GM12878 (cell line): ENCODE measurements around the gene PRM3. TPM values are rescaled to one million over a fixed set of nuclear protein-coding genes. Genes with fewer than 3 reads are reported as not detected.

Experiments
- ATAC-seq: fragments of 200-7000 bp; cut with Tn5 transposase; 3 replicates; pipeline ENCODE4 v1.9.1; 2020; ENCODE audit warnings: mild to moderate bottlenecking, moderate library complexity
- BruUV-seq: library from RNA; stranded (reverse); fragments of 400-500 nt; replicated peaks from 2 replicates; lab custom pipeline; 2021; lab: Mats Ljungman, UMichigan
- CTCF ChIA-PET: fragments of 300-600 bp; sonication (Branson Sonifier 250); formaldehyde crosslinking; extraction: SDS; loops from one replicate; lab custom pipeline; 2021; ENCODE audit warnings: inconsistent platforms; lab: Yijun Ruan, JAX
- POLR2A ChIA-PET: fragments of 350-600 bp; formaldehyde crosslinking; extraction: SDS; loops from one replicate; lab custom pipeline; 2021; ENCODE audit warnings: inconsistent platforms; lab: Charles Lee
- RAD21 ChIA-PET: fragments of 300-600 bp; sonication (Branson Sonifier 250); formaldehyde crosslinking; loops from one replicate; lab custom pipeline; 2023; ENCODE audit warnings: antibody characterized with exemption; ENCODE audit not compliant: unreplicated experiment; lab: Charles Lee
- SMC1A ChIA-PET: fragments of 300-600 bp; sonication (Branson Sonifier 250); formaldehyde crosslinking; loops from one replicate; lab custom pipeline; 2023; ENCODE audit not compliant: unreplicated experiment, uncharacterized antibody; lab: Charles Lee
- DNase-seq: peaks from one replicate; pipeline ENCODE4 v3.0.0-alpha.2; 2011; ENCODE audit warnings: low read depth, low spot score
- FAIRE-seq: peaks from 3 replicates; lab custom pipeline; 2011; peaks lifted over from hg19 to GRCh38; lab: Jason Lieb, UNC
- H2AFZ ChIP-seq: 2 replicates; pipeline ENCODE4 v1.6.0; 2011; ENCODE audit warnings: low read depth, low read length, control low read depth; ENCODE audit not compliant: control insufficient read depth
- H3K27ac ChIP-seq: 2 replicates; pipeline ENCODE4 v1.5.1; 2011; ENCODE audit warnings: control low read depth; ENCODE audit not compliant: control insufficient read depth, insufficient read depth
- H3K27me3 ChIP-seq, 2 experiments: replicated peaks in 1 of 2; 2 replicates each; pipeline versions ENCODE4 v1.6.0 to v1.6.1; 2011; ENCODE audit warnings: low read length in 1 of 2; ENCODE audit not compliant: control insufficient read depth in 2 of 2, insufficient read depth in 2 of 2
- H3K36me3 ChIP-seq, 2 experiments: 2 replicates each; pipeline ENCODE4 v1.5.1; 2011; ENCODE audit warnings: low read length in 1 of 2; ENCODE audit not compliant: control insufficient read depth in 2 of 2, insufficient read depth in 2 of 2
- H3K4me1 ChIP-seq: 2 replicates; pipeline ENCODE4 v1.6.1; 2011; ENCODE audit warnings: mild to moderate bottlenecking, low read length, moderate library complexity, mixed read lengths; ENCODE audit not compliant: control insufficient read depth, insufficient read depth
- H3K4me2 ChIP-seq: 2 replicates; pipeline ENCODE4 v1.6.0; 2011; ENCODE audit warnings: control low read depth; ENCODE audit not compliant: control insufficient read depth, insufficient read depth
- H3K4me3 ChIP-seq: fragments of 200-600 bp; sonication (generic); 2 replicates; pipeline ENCODE4 v1.5.1; 2016
- H3K79me2 ChIP-seq: 2 replicates; pipeline ENCODE4 v1.6.0; 2011; ENCODE audit warnings: low read length; ENCODE audit not compliant: control insufficient read depth, insufficient read depth
- H3K9ac ChIP-seq: 2 replicates; pipeline ENCODE4 v1.8.0; 2011; ENCODE audit warnings: low read length, control low read depth, mixed read lengths; ENCODE audit not compliant: control insufficient read depth, insufficient read depth
- H3K9me3 ChIP-seq: replicated peaks from 3 replicates; pipeline ENCODE4 v1.5.1; 2011; ENCODE audit warnings: mild to moderate bottlenecking, low read length; ENCODE audit not compliant: control insufficient read depth, insufficient read depth
- H4K20me1 ChIP-seq: 2 replicates; pipeline ENCODE4 v1.6.0; 2011; ENCODE audit not compliant: control insufficient read depth, insufficient read depth
- ATF2 ChIP-seq: IDR thresholded peaks from 2 replicates; pipeline ENCODE4 v1.6.1; 2012; ENCODE audit warnings: low read length, inconsistent platforms
- E2F8 ChIP-seq: fragments of 450-650 bp; IDR thresholded peaks from 2 replicates; pipeline ENCODE4 v1.6.1; 2018; ENCODE audit warnings: mild to moderate bottlenecking, low read depth, moderate library complexity; ENCODE audit not compliant: partially characterized antibody
- EED ChIP-seq: sonication (generic); IDR thresholded peaks from 2 replicates; pipeline ENCODE4 v1.6.1; 2016; ENCODE audit warnings: antibody characterized with exemption, low read depth
- JUNB ChIP-seq: IDR thresholded peaks from 2 replicates; pipeline ENCODE4 v1.6.1; 2016; ENCODE audit warnings: antibody characterized with exemption, mild to moderate bottlenecking
- KDM1A ChIP-seq: fragments of 200-600 bp; sonication (generic); IDR thresholded peaks from 2 replicates; pipeline ENCODE4 v1.6.1; 2016; ENCODE audit warnings: borderline replicate concordance
- LARP7 ChIP-seq: fragments of 450-650 bp; IDR thresholded peaks from 2 replicates; pipeline ENCODE4 v1.6.1; 2017; ENCODE audit warnings: mild to moderate bottlenecking
- MLLT1 ChIP-seq: fragments of 450-650 bp; IDR thresholded peaks from 2 replicates; pipeline ENCODE4 v1.6.1; 2016; ENCODE audit warnings: mild to moderate bottlenecking
- MYC ChIP-seq: IDR thresholded peaks from 2 replicates; pipeline ENCODE4 v1.6.1; 2011; ENCODE audit warnings: mild to moderate bottlenecking, low read length, moderate library complexity, inconsistent platforms; ENCODE audit not compliant: insufficient read depth, insufficient replicate concordance, insufficient read length, severe bottlenecking
- NFIC ChIP-seq: IDR thresholded peaks from 2 replicates; pipeline ENCODE4 v1.6.1; 2012; ENCODE audit warnings: low read depth, mild to moderate bottlenecking, inconsistent platforms, low read length, moderate library complexity
- POLR2A ChIP-seq: IDR thresholded peaks from 2 replicates; pipeline ENCODE4 v1.6.1; 2011; ENCODE audit warnings: low read depth, mild to moderate bottlenecking, low read length
- POLR2AphosphoS2 ChIP-seq: IDR thresholded peaks from 2 replicates; pipeline ENCODE4 v1.6.1; 2011; ENCODE audit warnings: low read depth, mild to moderate bottlenecking, low read length, improper control_type of control experiment, moderate library complexity
- SUPT20H ChIP-seq: IDR thresholded peaks from 2 replicates; pipeline ENCODE4 v1.6.1; 2011; ENCODE audit warnings: low read depth, mild to moderate bottlenecking, low read length, moderate library complexity, borderline replicate concordance; ENCODE audit not compliant: control insufficient read depth
- TAF1 ChIP-seq: IDR thresholded peaks from 2 replicates; pipeline ENCODE4 v1.6.1; 2011; ENCODE audit warnings: mild to moderate bottlenecking, low read depth, low read length, borderline replicate concordance
- TBL1XR1 ChIP-seq: IDR thresholded peaks from 2 replicates; pipeline ENCODE4 v1.6.1; 2012; ENCODE audit warnings: low read depth, low read length, improper control_type of control experiment
- ZNF274 ChIP-seq: IDR thresholded peaks from one replicate; pipeline ENCODE4 v1.8.0; 2011; ENCODE audit not compliant: insufficient read length, insufficient read depth
- ZZZ3 ChIP-seq: IDR thresholded peaks from 2 replicates; pipeline ENCODE4 v1.6.1; 2011; ENCODE audit warnings: low read depth; ENCODE audit not compliant: control insufficient read depth, insufficient read length
- WGBS: methylation state at CpG from one replicate; pipeline ENCODE4 v1.1.6; 2016; ENCODE audit warnings: low lambda C conversion rate; ENCODE audit not compliant: insufficient replicate concordance, insufficient coverage; ENCODE audit errors: missing lambda C conversion rate; 5-methylcytosine and 5-hydroxymethylcytosine counted together
- in situ Hi-C: fragments of 300-500 bp; cut with MboI; formaldehyde crosslinking; loops from 9 replicates; pipeline ENCODE4 v1.14.3; 2018; ENCODE audit warnings: mixed read lengths
- intact Hi-C: fragments of 100-400 bp; cut with micrococcal nuclease; formaldehyde crosslinking; loops from one replicate; pipeline ENCODE4 v1.14.2; 2022; ENCODE audit not compliant: unreplicated experiment
- polyA plus RNA-seq, 11 experiments: library from polyadenylated mRNA; depleted of rRNA in 4 of 11; unstranded in 6 of 11; stranded (reverse) in 5 of 11; fragments of >200 nt; fragmentation: Nextera tagmentation in 4 of 11; fragmentation: Illumina TruSeq in 1 of 11; extraction: Ambion mirVana in 4 of 11; extraction: Trizol in 1 of 11; gene quantifications; 1 replicate in 1 of 11; 2 replicates in 10 of 11; pipeline versions ENCODE4 v1.2.1 to v1.2.3, GENCODE V29; 2011 to 2016; ENCODE audit warnings: inconsistent platforms in 2 of 11, missing spikeins in 2 of 11, low read depth in 1 of 11
- total RNA-seq, 4 experiments: library from RNA; depleted of rRNA in 3 of 4; stranded (reverse); fragments of >200 nt in 3 of 4; fragmentation: Illumina TruSeq in 1 of 4; extraction: Trizol in 1 of 4; gene quantifications; 2 replicates each; pipeline versions ENCODE4 v1.2.1 to v1.2.3, GENCODE V29; 2013 to 2021

Gene PRM3
- total and polyA plus RNA-seq, 10 of the 15 experiments (the other 5 are each of a cell fraction or from before 2014, with no cell fraction given), result not detected

GRCh38 chr16:11274964-11275363 is 1.5 kb upstream of the PRM3 start:
- no peak for DNase-seq
- Histone ChIP-seq H3K36me3 (no peaks in the 10 kb centered on the region), H3K27me3 (no peaks in the 10 kb centered on the region), H3K9ac (no peak overlapping the region), H4K20me1 (no peaks in the 10 kb centered on the region), H3K27ac (no peak overlapping the region), H3K4me3 (no peak overlapping the region), H3K4me2 (no peak overlapping the region), H2AFZ (no peak overlapping the region), H3K9me3 (no peaks in the 10 kb centered on the region), H3K79me2 (no peaks in the 10 kb centered on the region), H3K4me1 (no peaks in the 10 kb centered on the region)
- SMC1A ChIA-PET, result interaction anchor here (0.6 kb wide), 1 partner anchor 11 kb away, joined by 3 read pairs; no protein-coding TSS in a partner anchor
- POLR2A ChIA-PET, result no interaction called here
- RAD21 ChIA-PET, result no interaction called here
- intact Hi-C loops, result no loop called here
- FAIRE-seq, result no peak
- WGBS, result 42% methylated on average over 7 of the region's 7 CpGs
- no peak for TF ChIP-seq NFIC
- TF ChIP-seq POLR2A, result no peak
- TF ChIP-seq MLLT1, result no peak
- TF ChIP-seq ATF2, result no peak
- no peak for TF ChIP-seq E2F8
- no peak for TF ChIP-seq JUNB
- no peak for TF ChIP-seq TBL1XR1
- TF ChIP-seq ZZZ3, result no peak
- TF ChIP-seq ZNF274, result no peak
- no peak for TF ChIP-seq KDM1A
- no peak for TF ChIP-seq SUPT20H
- TF ChIP-seq TAF1, result no peak
- TF ChIP-seq EED, result no peak
- no peak for TF ChIP-seq POLR2AphosphoS2
- no peak for TF ChIP-seq LARP7
- TF ChIP-seq MYC, result no peak
- ATAC-seq, result no peak
- in situ Hi-C loops, result no loop called here
- no TSS peak for BruUV-seq
- CTCF ChIA-PET, result no interaction called here
